Dendritic cell treated with granulocyte-macrophage colony-stimulating factor and Interleukin-4, amounts not matched to agents 40 ng/mL and 50 ng/mL, for 4 days (primary cell): ENCODE measurements around the gene IQGAP1.

Experiments
- H3K27ac Mint-ChIP-seq: one replicate; pipeline ENCODE4 v1.8.0; 2022; ENCODE audit warnings: mild to moderate bottlenecking, mixed read lengths
- H3K27me3 Mint-ChIP-seq: one replicate; pipeline ENCODE4 v1.8.0; 2022; ENCODE audit warnings: mild to moderate bottlenecking, mixed read lengths
- H3K36me3 Mint-ChIP-seq: one replicate; pipeline ENCODE4 v1.8.0; 2022; ENCODE audit warnings: low read depth, mixed read lengths
- H3K4me1 Mint-ChIP-seq: one replicate; pipeline ENCODE4 v1.8.0; 2022; ENCODE audit warnings: low read depth, mixed read lengths
- H3K4me3 Mint-ChIP-seq: one replicate; pipeline ENCODE4 v1.8.0; 2022; ENCODE audit warnings: mild to moderate bottlenecking, moderate library complexity, mixed read lengths
- H3K9me3 Mint-ChIP-seq: one replicate; pipeline ENCODE4 v1.8.0; 2022; ENCODE audit warnings: mixed read lengths
- intact Hi-C: fragments of 100-400 bp; cut with micrococcal nuclease; formaldehyde crosslinking; loops from one replicate; pipeline ENCODE4 v1.15.0; 2022

The IQGAP1 gene

DNA sequence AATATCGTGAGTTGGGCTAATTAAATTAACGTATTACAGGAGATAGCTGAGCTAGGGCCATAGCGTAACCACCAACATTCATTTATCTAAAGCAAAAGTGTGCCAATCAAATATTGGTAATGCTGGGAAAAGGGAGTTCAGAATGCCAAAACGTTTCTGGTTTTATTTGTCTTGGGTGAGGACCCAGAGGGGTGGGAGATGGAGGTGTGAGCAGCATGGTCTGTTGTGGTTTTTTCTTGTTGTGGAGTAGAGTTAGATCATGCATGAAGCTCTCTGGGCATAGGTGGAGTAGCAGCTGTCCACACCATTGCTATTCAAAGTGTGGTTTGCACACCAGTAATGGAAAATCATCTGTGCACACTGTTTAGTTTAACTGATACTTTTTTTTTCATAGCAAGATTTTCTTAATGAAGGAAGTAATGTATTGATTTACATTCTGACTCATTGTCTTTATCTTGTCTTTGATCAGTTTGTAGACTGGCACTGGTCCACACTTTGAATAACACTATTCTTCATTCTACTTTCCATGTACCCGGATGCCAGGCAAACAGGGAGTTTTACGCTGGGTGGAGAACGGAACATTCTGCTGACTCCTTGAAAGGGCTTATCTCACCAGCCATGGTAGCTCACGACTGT, 90.9 kb downstream of the IQGAP1 start:
- H3K27ac Mint-ChIP-seq, result no peak overlapping the region
- no peak overlapping the region for H3K4me3 Mint-ChIP-seq
- H3K9me3 Mint-ChIP-seq, result no peaks in the 10 kb centered on the region
- no peaks in the 10 kb centered on the region for H3K4me1 Mint-ChIP-seq
- no peaks in the 10 kb centered on the region for H3K27me3 Mint-ChIP-seq
- peaks cover 96% of the 10 kb centered on the region for H3K36me3 Mint-ChIP-seq
- intact Hi-C loops, result no loop called here

DNA sequence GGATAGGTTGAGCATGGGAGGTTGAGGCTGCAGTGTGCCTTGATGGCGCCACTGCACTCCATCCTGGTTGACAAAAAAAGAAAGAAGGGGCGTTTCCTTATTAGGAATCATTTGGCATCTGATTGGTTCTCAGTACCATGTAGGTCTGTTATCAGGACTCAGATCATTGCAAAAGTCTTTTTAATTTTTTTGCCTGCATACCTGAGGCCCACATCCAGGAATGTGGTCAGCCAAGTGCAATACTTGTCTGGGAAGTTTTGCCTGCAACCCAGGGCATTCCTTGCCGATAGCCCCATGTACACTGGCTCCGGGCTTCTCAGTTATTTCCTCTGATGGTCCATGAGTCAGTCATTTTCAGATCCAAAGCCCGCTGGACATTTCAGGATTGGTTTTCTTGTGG, 91.6 kb downstream of the IQGAP1 start:
- Mint-ChIP-seq H3K9me3 (no peaks in the 10 kb centered on the region), H3K36me3 (peaks cover 96% of the 10 kb centered on the region), H3K27me3 (no peaks in the 10 kb centered on the region), H3K27ac (no peak overlapping the region), H3K4me1 (no peaks in the 10 kb centered on the region), H3K4me3 (no peak overlapping the region)
- intact Hi-C loops, result no loop called here

DNA sequence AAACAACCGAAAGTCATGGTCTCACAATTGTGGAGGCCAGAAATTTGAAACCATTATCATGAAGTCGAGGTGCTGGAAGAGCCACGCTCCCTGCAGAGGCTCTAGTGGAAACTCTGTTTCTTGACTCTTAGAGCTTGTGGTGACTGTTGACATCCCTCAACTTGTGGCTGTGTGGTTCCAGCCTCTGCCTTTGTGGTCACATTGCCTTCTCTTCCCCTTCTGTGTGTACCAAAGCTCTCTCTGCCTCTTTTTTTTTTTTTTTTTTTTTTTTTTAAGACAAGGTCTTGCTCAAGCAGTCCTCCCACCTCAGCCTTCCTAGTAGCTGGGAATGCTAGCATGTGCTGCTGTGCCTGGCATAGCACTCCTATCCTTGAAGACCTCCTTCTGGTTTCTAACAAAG, 93.0 kb downstream of the IQGAP1 start:
- H3K4me1 Mint-ChIP-seq, result no peaks in the 10 kb centered on the region
- intact Hi-C loops, result no loop called here
- peaks cover 100% of the 10 kb centered on the region for H3K36me3 Mint-ChIP-seq
- no peak overlapping the region for H3K4me3 Mint-ChIP-seq
- no peak overlapping the region for H3K27ac Mint-ChIP-seq
- no peaks in the 10 kb centered on the region for H3K27me3 Mint-ChIP-seq
- no peaks in the 10 kb centered on the region for H3K9me3 Mint-ChIP-seq

DNA sequence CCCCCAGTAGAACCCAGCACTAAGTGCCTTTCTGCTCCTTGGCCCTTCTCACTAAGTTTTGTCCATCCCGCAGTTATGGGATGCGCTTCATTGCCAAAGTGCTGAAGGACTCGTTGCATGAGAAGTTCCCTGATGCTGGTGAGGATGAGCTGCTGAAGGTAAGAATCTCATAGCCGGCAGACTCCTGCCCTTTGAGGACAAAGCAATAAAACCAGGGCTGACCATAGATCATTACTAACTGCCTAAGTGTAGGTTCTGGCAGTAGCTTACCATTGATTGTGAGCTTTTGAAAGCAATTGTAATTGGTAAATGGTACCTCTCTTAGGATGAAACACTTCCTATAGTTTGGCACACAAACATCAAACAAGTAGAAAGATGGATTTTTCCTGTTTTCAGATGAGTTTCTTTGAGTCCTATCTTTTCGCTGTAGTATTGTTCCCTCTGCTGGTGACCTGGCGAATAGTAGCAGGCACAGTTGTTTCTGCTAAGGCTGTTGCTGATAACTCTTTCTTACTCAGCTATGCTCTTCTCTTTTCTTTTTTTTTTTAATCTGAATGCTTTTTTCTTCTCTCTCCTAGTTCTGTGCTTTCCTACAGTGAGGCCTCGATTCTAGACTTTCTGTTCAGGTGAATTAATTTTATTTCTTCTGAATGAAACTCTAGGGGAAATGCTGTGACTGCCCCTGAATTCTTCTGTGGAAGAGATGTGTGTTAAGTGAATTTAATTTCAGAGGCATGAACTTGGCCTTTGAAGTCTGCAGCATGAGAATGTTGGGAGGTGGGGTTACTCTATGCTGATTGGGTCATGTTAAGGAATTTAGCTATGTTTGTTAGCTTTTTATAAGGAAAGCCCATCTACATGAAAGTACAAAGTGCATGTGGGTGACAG, 94.3 kb downstream of the IQGAP1 start:
- H3K4me3 Mint-ChIP-seq, result no peak overlapping the region

DNA sequence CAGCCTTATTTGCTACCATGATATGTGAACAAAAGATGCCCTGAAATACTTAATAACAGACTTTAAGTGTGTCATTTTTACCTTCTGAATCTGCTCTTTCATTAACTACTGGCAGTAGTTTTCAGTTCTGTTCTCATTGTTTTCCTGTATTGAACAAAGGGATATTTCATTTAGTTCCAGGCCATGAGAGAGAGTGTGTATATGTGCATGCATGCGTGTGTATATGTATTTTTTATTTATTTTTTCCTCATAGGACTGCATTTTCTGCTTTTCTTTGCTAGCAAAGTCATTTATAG, 94.9 kb downstream of the IQGAP1 start:
- Mint-ChIP-seq H3K27me3 (no peaks in the 10 kb centered on the region), H3K36me3 (peaks cover 100% of the 10 kb centered on the region), H3K4me3 (no peak overlapping the region), H3K9me3 (no peaks in the 10 kb centered on the region), H3K27ac (no peak overlapping the region), H3K4me1 (no peaks in the 10 kb centered on the region)
- intact Hi-C loops, result loop anchor here (2.0 kb wide), 1 partner anchor 162 kb away; no protein-coding TSS in a partner anchor

More for the DNA sequence above, 94.3 kb downstream of the IQGAP1 start:
- H3K4me1 Mint-ChIP-seq, result no peaks in the 10 kb centered on the region
- intact Hi-C loops, result loop anchor here (2.0 kb wide), 1 partner anchor 162 kb away; no protein-coding TSS in a partner anchor
- H3K36me3 Mint-ChIP-seq, result peaks cover 100% of the 10 kb centered on the region
- no peaks in the 10 kb centered on the region for H3K9me3 Mint-ChIP-seq
- H3K27ac Mint-ChIP-seq, result no peak overlapping the region
- no peaks in the 10 kb centered on the region for H3K27me3 Mint-ChIP-seq

DNA sequence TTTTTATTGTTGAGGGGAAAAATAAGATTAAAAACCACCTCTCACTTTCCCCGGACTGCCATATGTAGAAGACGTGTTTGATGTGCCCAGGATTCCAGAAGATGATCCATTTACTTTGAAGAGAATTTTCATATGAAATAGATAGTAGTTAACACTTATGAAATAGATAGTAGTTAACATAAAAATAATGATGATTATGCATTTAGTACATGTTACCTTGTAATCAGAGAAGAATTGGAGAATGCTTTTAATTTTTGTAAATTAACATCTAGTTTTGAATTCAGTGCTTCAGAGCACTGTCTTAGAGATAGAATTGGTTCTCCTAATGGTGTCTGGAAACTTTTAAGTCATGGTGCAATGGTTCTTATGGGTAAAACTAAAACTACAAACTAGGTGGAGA, 95.6 kb downstream of the IQGAP1 start:
- Mint-ChIP-seq H3K27ac (no peak overlapping the region), H3K4me1 (no peaks in the 10 kb centered on the region), H3K27me3 (no peaks in the 10 kb centered on the region), H3K36me3 (peaks cover 100% of the 10 kb centered on the region), H3K4me3 (no peak overlapping the region), H3K9me3 (no peaks in the 10 kb centered on the region)
- intact Hi-C loops, result loop anchor here (2.0 kb wide), 1 partner anchor 163 kb away; no protein-coding TSS in a partner anchor

DNA sequence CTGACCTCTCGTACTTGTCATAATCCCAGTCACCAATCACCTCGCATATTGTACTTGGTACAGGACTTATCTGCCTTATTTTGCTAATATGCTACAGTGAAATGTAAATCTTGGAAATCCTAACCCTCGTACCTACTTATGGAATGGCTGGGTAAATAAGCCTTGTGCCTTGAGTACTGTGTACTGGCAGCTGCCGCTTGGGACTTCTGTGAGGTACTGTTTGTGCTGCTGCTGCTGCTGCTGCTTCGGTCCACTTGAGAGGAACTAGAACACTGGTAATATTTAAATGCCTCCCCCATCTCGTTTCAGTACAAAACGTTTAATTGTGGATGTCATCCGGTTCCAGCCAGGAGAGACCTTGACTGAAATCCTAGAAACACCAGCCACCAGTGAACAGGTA, 99.1 kb downstream of the IQGAP1 start:
- peaks cover 100% of the 10 kb centered on the region for H3K36me3 Mint-ChIP-seq

DNA sequence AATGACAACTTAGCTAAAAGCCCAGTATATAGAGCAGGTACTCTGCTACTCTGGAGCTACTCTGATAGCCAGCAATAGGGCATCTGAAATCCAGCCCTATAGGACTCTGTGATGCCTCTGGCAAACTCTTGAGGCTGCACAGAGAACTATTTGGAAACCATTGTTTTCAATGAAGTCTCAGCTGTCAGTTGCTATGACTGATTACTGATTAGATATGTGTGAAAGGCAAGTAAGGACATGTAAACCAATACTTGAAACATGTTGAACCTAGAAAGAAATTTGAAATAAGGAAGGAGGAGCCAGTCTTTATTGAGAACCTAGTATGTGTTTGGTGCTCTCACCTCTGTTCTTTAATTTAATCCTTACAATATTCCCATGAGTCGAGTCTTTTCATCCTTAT, 101.5 kb downstream of the IQGAP1 start:
- Mint-ChIP-seq H3K27me3 (no peaks in the 10 kb centered on the region), H3K9me3 (no peaks in the 10 kb centered on the region), H3K27ac (no peak overlapping the region), H3K36me3 (peaks cover 100% of the 10 kb centered on the region), H3K4me1 (no peaks in the 10 kb centered on the region), H3K4me3 (no peak overlapping the region)
- intact Hi-C loops, result loop anchor here (5.0 kb wide), 1 partner anchor 37 kb away; no protein-coding TSS in a partner anchor

More for the DNA sequence above, 99.1 kb downstream of the IQGAP1 start:
- no peak overlapping the region for H3K4me3 Mint-ChIP-seq
- no peaks in the 10 kb centered on the region for H3K27me3 Mint-ChIP-seq
- intact Hi-C loops, result loop anchor here (5.0 kb wide), 1 partner anchor 35 kb away; no protein-coding TSS in a partner anchor
- H3K27ac Mint-ChIP-seq, result no peak overlapping the region
- H3K4me1 Mint-ChIP-seq, result no peaks in the 10 kb centered on the region
- no peaks in the 10 kb centered on the region for H3K9me3 Mint-ChIP-seq

DNA sequence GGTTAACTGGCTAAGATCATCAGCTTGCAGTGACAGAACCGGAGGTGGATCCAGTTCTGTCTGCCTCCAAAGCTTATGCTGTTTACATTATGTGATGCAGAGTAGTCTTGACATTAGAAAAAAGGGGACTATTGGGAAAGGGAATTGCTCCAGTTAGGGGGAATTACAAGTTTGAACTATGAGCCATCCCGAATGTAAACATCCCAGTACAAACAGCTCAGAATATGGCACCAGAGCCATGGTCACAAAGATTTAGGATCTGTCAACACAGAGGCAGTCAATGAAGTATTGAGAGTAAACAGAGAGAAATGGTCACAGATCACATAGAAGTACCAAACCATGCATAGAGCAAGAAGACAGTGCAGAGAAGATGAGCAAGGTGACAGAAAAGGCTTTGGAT, 101.9 kb downstream of the IQGAP1 start:
- Mint-ChIP-seq H3K36me3 (peaks cover 100% of the 10 kb centered on the region), H3K4me1 (no peaks in the 10 kb centered on the region), H3K9me3 (no peaks in the 10 kb centered on the region), H3K4me3 (no peak overlapping the region), H3K27ac (no peak overlapping the region), H3K27me3 (no peaks in the 10 kb centered on the region)
- intact Hi-C loops, result loop anchor here (5.0 to 10.0 kb wide), 2 partner anchors 38 to 55 kb away; no protein-coding TSS in a partner anchor

DNA sequence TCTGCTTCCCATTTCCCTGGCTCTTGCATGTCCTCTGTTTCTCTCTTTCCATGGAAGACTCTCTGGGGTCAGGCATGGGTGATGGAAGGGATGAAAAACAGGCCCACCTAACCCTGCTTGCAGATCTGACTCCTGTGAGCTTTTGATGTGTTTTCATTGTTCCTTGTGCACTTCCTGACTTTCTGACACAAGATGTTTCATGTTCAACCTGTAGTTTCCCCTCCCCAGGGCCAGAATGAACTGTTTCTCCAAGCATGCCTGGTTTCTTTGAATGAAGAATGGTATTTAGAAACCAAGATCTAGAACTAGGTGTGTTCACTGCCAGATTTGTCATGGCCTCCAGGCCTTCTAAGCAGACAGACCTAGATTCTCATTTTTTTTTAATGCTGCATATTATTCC, 105.6 kb downstream of the IQGAP1 start:
- Mint-ChIP-seq H3K36me3 (peaks cover 100% of the 10 kb centered on the region), H3K9me3 (no peaks in the 10 kb centered on the region), H3K4me1 (peaks cover 18% of the 10 kb centered on the region), H3K27ac (peak overlapping the region; percentile 21), H3K27me3 (no peaks in the 10 kb centered on the region), H3K4me3 (no peak overlapping the region)
- intact Hi-C loops, result loop anchor here (10.0 kb wide), 1 partner anchor 51 kb away; no protein-coding TSS in a partner anchor

DNA sequence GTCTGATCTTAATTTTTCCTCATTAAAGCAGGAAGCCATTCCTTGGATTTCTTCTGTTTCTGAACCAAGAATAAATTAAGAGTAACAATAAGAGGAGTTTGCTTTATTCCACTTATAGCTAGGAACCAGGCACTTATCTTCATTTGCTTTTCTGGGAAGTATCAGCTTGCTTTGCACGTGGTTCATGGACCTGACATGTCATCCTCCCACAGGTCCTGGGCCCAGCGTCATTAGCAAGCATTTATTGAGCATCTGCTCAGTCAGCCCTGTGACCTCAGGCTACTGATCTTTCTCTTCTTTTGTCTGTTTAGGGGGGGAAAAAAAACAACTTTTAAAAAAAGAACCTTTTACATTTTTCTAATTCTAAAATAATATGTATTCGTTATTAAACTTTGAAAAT, 107.0 kb downstream of the IQGAP1 start:
- intact Hi-C loops, result loop anchor here (5.0 to 10.0 kb wide), 2 partner anchors 50 to 107 kb away; no protein-coding TSS in a partner anchor
- H3K36me3 Mint-ChIP-seq, result peaks cover 100% of the 10 kb centered on the region
- no peaks in the 10 kb centered on the region for H3K9me3 Mint-ChIP-seq
- no peak overlapping the region for H3K4me3 Mint-ChIP-seq
- no peak overlapping the region for H3K27ac Mint-ChIP-seq
- no peaks in the 10 kb centered on the region for H3K27me3 Mint-ChIP-seq
- peaks cover 18% of the 10 kb centered on the region for H3K4me1 Mint-ChIP-seq

DNA sequence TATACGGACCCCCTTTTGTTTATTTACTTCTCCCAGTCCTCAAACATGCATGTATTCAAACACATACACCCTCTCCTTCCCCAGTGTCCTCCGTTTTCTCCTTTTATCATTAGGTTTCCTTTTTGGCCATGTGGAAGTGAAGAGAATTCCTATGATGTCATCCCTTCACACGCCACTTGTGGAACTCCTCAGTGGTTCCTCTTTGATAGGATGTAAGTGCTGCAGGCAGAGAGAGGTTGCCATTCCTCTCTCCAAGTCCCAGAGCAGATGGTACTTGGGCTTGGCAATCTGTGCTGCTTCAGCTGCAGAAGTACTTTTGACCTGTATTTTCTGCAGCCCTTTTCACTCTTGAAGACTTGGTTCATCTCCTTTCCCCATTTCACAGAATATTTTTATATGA, 108.7 kb downstream of the IQGAP1 start:
- intact Hi-C loops, result loop anchor here (5.0 to 10.0 kb wide), 2 partner anchors 48 to 106 kb away; no protein-coding TSS in a partner anchor
- Mint-ChIP-seq H3K4me1 (peaks cover 18% of the 10 kb centered on the region), H3K4me3 (no peak overlapping the region), H3K9me3 (no peaks in the 10 kb centered on the region), H3K36me3 (peaks cover 100% of the 10 kb centered on the region), H3K27me3 (no peaks in the 10 kb centered on the region), H3K27ac (peak overlapping the region; percentile 0)

DNA sequence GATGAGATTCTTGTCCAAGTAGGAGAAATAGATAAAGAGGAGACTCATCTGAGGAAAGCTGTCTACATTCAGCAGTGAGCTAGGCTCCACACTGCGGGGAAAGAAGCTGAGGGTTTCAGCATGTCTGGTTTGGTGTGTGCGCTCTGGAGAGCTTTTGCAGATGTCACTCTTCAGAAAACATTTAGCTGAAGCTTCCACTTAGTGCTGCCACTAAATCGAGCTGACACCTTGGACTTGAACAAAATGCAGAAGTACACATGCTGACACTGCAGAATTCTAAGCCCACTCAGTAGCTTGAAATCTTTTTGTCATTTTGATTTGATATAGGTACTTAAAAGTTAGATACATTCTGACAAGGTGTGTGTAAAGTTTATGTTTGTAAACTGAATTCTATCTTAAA, 109.3 kb downstream of the IQGAP1 start:
- intact Hi-C loops, result loop anchor here (5.0 to 10.0 kb wide), 2 partner anchors 47 to 105 kb away; no protein-coding TSS in a partner anchor
- H3K36me3 Mint-ChIP-seq, result peaks cover 100% of the 10 kb centered on the region
- no peak overlapping the region for H3K4me3 Mint-ChIP-seq

DNA sequence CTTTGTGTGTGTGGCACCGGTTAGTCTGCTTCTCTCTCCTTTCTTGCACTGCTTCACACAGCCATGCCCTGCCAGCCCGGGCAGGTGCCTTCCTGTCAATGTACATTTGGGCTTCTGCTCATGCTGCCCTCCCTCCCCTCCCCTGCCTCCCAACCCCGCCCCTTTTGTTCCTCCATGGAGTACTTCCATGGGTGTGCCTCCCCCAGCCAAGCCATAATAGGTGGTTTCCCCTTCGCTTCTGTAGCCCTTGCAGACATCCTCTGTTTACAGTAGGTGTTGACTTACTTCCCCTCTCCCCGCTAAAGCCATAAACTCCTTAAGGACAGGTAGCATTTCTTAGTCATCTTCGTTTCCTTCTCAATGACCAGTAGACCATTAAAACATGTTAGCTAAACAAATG, 109.9 kb downstream of the IQGAP1 start:
- peaks cover 100% of the 10 kb centered on the region for H3K36me3 Mint-ChIP-seq
- H3K9me3 Mint-ChIP-seq, result no peaks in the 10 kb centered on the region
- intact Hi-C loops, result loop anchor here (5.0 to 10.0 kb wide), 2 partner anchors 47 to 104 kb away; no protein-coding TSS in a partner anchor
- no peak overlapping the region for H3K27ac Mint-ChIP-seq
- H3K4me3 Mint-ChIP-seq, result no peak overlapping the region
- H3K27me3 Mint-ChIP-seq, result no peaks in the 10 kb centered on the region
- peaks cover 18% of the 10 kb centered on the region for H3K4me1 Mint-ChIP-seq

More for the DNA sequence above, 109.3 kb downstream of the IQGAP1 start:
- Mint-ChIP-seq H3K27me3 (no peaks in the 10 kb centered on the region), H3K9me3 (no peaks in the 10 kb centered on the region), H3K27ac (peak overlapping the region; percentile 0), H3K4me1 (peaks cover 18% of the 10 kb centered on the region)
